B cell (primary cell): ENCODE data around the gene PTPRC. TPM values are rescaled to one million over a fixed set of nuclear protein-coding genes. Genes with fewer than 3 reads are reported as not detected.

Experiments used
- ATAC-seq: fragments of 200-7000 bp; cut with Tn5 transposase; one replicate; pipeline ENCODE4 v1.10.0; 2021; ENCODE audit warnings: low read depth, mild to moderate bottlenecking, moderate number of reproducible peaks, moderate library complexity
- CTCF ChIA-PET: fragments of 350-600 bp; sonication (Branson Sonifier 250); formaldehyde crosslinking; loops from one replicate; lab custom pipeline; 2021; ENCODE audit warnings: antibody characterized with exemption, inconsistent platforms; lab: Charles Lee
- POLR2A ChIA-PET: fragments of 350-600 bp; sonication (Branson Sonifier 250); formaldehyde crosslinking; loops from one replicate; lab custom pipeline; 2021; ENCODE audit warnings: antibody characterized with exemption; lab: Charles Lee
- DNase-seq: peaks from one replicate; pipeline ENCODE4 v3.0.0; 2013
- H2AFZ ChIP-seq: 2 replicates; pipeline ENCODE4 v1.6.1; 2012; ENCODE audit warnings: mild to moderate bottlenecking, low read depth, low read length; ENCODE audit not compliant: insufficient read depth, poor library complexity, severe bottlenecking
- H3K27ac ChIP-seq, 2 donors: 1 replicate in 1 of 2; 2 replicates in 1 of 2; pipeline ENCODE4 v1.5.1; 2012 to 2013; ENCODE audit warnings: low read length in 2 of 2, mild to moderate bottlenecking in 2 of 2, moderate library complexity in 1 of 2
- H3K27me3 ChIP-seq, 4 experiments: fragments of 200-600 bp in 1 of 4; sonication (generic) in 1 of 4; replicated peaks in 1 of 4; 1 replicate in 2 of 4; 2 replicates in 2 of 4; pipeline versions ENCODE4 v1.6.1 to v1.7.0; 2013 to 2016; ENCODE audit warnings: low read length in 3 of 4, mild to moderate bottlenecking in 2 of 4, mixed read lengths in 1 of 4, moderate library complexity in 1 of 4; ENCODE audit not compliant: insufficient read depth in 4 of 4, control insufficient read depth in 3 of 4; ENCODE audit errors: control extremely low read depth in 1 of 4
- H3K36me3 ChIP-seq, 2 experiments: replicated peaks in 1 of 2; 1 replicate in 1 of 2; 2 replicates in 1 of 2; pipeline versions ENCODE4 v1.6.1 to v1.7.1; 2013; ENCODE audit warnings: low read length in 1 of 2; ENCODE audit not compliant: insufficient read depth in 2 of 2, control insufficient read depth in 1 of 2; ENCODE audit errors: control extremely low read depth in 1 of 2, extremely low read depth in 1 of 2
- H3K4me1 ChIP-seq, 2 donors: fragments of 200-600 bp in 1 of 2; sonication (generic) in 1 of 2; 1 replicate in 1 of 2; 2 replicates in 1 of 2; pipeline versions ENCODE4 v1.5.1 to v1.6.1; 2013 to 2017; ENCODE audit warnings: low read length in 2 of 2; ENCODE audit not compliant: control insufficient read depth in 2 of 2, insufficient read depth in 2 of 2
- H3K4me2 ChIP-seq: replicated peaks from 2 replicates; pipeline ENCODE3; 2012; ENCODE audit warnings: mild to moderate bottlenecking, low read depth, low read length; ENCODE audit not compliant: poor library complexity, severe bottlenecking
- H3K4me3 ChIP-seq, 5 experiments: fragments of 200-600 bp in 1 of 5; sonication (generic) in 1 of 5; 1 replicate in 3 of 5; 2 replicates in 2 of 5; pipeline versions ENCODE4 v1.5.1 to v1.7.0; 2011 to 2016; ENCODE audit warnings: low read length in 4 of 5, mild to moderate bottlenecking in 4 of 5, low read depth in 2 of 5, control low read depth in 1 of 5, moderate library complexity in 1 of 5; ENCODE audit not compliant: insufficient read depth in 1 of 5; ENCODE audit errors: control extremely low read depth in 1 of 5, extremely low read depth in 1 of 5
- H3K79me2 ChIP-seq: fragments of 200-600 bp; sonication (generic); one replicate; pipeline ENCODE4 v1.6.0; 2016; ENCODE audit warnings: low read length; ENCODE audit not compliant: control insufficient read depth, insufficient read depth
- H3K9ac ChIP-seq: fragments of 200-600 bp; sonication (generic); 2 replicates; pipeline ENCODE4 v1.6.1; 2017; ENCODE audit warnings: mild to moderate bottlenecking, low read length, moderate library complexity
- H3K9me3 ChIP-seq, 3 donors: one replicate each; pipeline versions ENCODE4 v1.6.1 to v1.7.1; 2013; ENCODE audit warnings: low read length in 2 of 3; ENCODE audit not compliant: control insufficient read depth in 2 of 3, insufficient read depth in 1 of 3; ENCODE audit errors: control extremely low read depth in 1 of 3
- H4K20me1 ChIP-seq: 2 replicates; pipeline ENCODE4 v1.6.0; 2012; ENCODE audit warnings: mild to moderate bottlenecking, low read length; ENCODE audit not compliant: insufficient read depth, control insufficient read depth, poor library complexity, severe bottlenecking
- H3K27ac Mint-ChIP-seq: one replicate; pipeline ENCODE4 v1.8.0; 2021; ENCODE audit warnings: mixed read lengths
- H3K27me3 Mint-ChIP-seq: one replicate; pipeline ENCODE4 v1.8.0; 2021; ENCODE audit warnings: mixed read lengths
- H3K4me1 Mint-ChIP-seq: one replicate; pipeline ENCODE4 v1.8.0; 2021; ENCODE audit warnings: mixed read lengths
- H3K4me3 Mint-ChIP-seq: one replicate; pipeline ENCODE4 v1.8.0; 2021; ENCODE audit warnings: mixed read lengths
- H3K9me3 Mint-ChIP-seq: one replicate; pipeline ENCODE4 v1.8.0; 2022; ENCODE audit warnings: mixed read lengths; ENCODE audit not compliant: insufficient read depth
- EZH2 ChIP-seq: IDR thresholded peaks from 2 replicates; pipeline ENCODE4 v1.6.1; 2012; ENCODE audit warnings: borderline replicate concordance, low read depth, mild to moderate bottlenecking, moderate library complexity, low read length; ENCODE audit not compliant: insufficient read depth, poor library complexity, severe bottlenecking
- WGBS: methylation state at CpG from one replicate; pipeline ENCODE4 v1.1.5; 2013; ENCODE audit warnings: missing lambda C conversion rate; ENCODE audit not compliant: insufficient coverage; 5-methylcytosine and 5-hydroxymethylcytosine counted together
- intact Hi-C: fragments of 100-400 bp; cut with micrococcal nuclease; formaldehyde crosslinking; loops from one replicate; pipeline ENCODE4 v1.10.0; 2022
- polyA plus RNA-seq: library from polyadenylated mRNA; depleted of rRNA; stranded (reverse); fragments of >200 nt; gene quantifications from 2 replicates; pipeline ENCODE4 v1.2.3, GENCODE V29; 2012
- total RNA-seq, 2 donors: library from RNA; stranded (reverse); fragments of 120-200 nt in 1 of 2; gene quantifications; 1 replicate in 1 of 2; 2 replicates in 1 of 2; pipeline versions ENCODE4 v1.2.3 to v1.2.4, GENCODE V29; 2013 to 2022
- TF ChIP-seq, protein P1 (sequence below): fragments of 200-600 bp; IDR thresholded peaks from one replicate; pipeline ENCODE4 v1.8.0; 2022; ENCODE audit warnings: antibody characterized with exemption, mild to moderate bottlenecking

PTPRC gene
- total and polyA plus RNA-seq, 2 donors (not counting 1 experiment from before 2014, with no cell fraction given): 151 to 543 TPM

GRCh38 chr1:198681831-198682759 lies 43.3 kb downstream of the PTPRC start:
- peaks cover 97% of the 10 kb centered on the region for H3K79me2 ChIP-seq
- H4K20me1 ChIP-seq: peaks cover 7% of the 10 kb centered on the region
- H3K4me3 ChIP-seq: peak overlapping the region; percentile 9 to 66 (median 35)
- peaks cover 76 to 92% of the 10 kb centered on the region in 2 donors for H3K4me1 ChIP-seq
- H3K9me3 ChIP-seq: peaks cover 0 to 10% (median 0%) of the 10 kb centered on the region in 3 donors
- peak overlapping the region; percentile 54 for H3K9ac ChIP-seq
- peak overlapping the region; percentile 73 to 98 for H3K27ac ChIP-seq
- 0% methylated on average over 2 of the region's 7 CpGs for WGBS
- H3K27me3 Mint-ChIP-seq: no peaks in the 10 kb centered on the region
- TF ChIP-seq EZH2: no peak
- TF ChIP-seq, protein P1, sequence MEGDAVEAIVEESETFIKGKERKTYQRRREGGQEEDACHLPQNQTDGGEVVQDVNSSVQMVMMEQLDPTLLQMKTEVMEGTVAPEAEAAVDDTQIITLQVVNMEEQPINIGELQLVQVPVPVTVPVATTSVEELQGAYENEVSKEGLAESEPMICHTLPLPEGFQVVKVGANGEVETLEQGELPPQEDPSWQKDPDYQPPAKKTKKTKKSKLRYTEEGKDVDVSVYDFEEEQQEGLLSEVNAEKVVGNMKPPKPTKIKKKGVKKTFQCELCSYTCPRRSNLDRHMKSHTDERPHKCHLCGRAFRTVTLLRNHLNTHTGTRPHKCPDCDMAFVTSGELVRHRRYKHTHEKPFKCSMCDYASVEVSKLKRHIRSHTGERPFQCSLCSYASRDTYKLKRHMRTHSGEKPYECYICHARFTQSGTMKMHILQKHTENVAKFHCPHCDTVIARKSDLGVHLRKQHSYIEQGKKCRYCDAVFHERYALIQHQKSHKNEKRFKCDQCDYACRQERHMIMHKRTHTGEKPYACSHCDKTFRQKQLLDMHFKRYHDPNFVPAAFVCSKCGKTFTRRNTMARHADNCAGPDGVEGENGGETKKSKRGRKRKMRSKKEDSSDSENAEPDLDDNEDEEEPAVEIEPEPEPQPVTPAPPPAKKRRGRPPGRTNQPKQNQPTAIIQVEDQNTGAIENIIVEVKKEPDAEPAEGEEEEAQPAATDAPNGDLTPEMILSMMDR: no peak
- no peaks in the 10 kb centered on the region for H3K27me3 ChIP-seq
- CTCF ChIA-PET: interaction anchor here (0.6 to 6.6 kb wide), 21 partner anchors 9 to 813 kb away, joined by 3 to 87 read pairs (median 4); partner anchors contain the start of genes ATP6V1G3 and PTPRC
- intact Hi-C loops: loop anchor here (1.0 to 5.0 kb wide), 8 partner anchors 11 to 523 kb away; partner anchors contain the start of gene PTPRC
- peaks cover 86% of the 10 kb centered on the region for H3K4me1 Mint-ChIP-seq
- H2AFZ ChIP-seq: no peak overlapping the region
- no peaks in the 10 kb centered on the region for H3K9me3 Mint-ChIP-seq
- POLR2A ChIA-PET: interaction anchor here (0.6 to 8.1 kb wide), 13 partner anchors 10 to 161 kb away, joined by 3 to 60 read pairs (median 3); partner anchors contain the start of gene PTPRC
- ATAC-seq: peak; percentile 83
- H3K27ac Mint-ChIP-seq: peak overlapping the region; percentile 82
- H3K4me2 ChIP-seq: peak overlapping the region; percentile 69
- H3K36me3 ChIP-seq: peaks cover 2 to 20% of the 10 kb centered on the region in 2 experiments
- DNase-seq: peak; percentile 94
- peak overlapping the region; percentile 57 for H3K4me3 Mint-ChIP-seq
